ENCODE measurements around the gene AVP.

DNA sequence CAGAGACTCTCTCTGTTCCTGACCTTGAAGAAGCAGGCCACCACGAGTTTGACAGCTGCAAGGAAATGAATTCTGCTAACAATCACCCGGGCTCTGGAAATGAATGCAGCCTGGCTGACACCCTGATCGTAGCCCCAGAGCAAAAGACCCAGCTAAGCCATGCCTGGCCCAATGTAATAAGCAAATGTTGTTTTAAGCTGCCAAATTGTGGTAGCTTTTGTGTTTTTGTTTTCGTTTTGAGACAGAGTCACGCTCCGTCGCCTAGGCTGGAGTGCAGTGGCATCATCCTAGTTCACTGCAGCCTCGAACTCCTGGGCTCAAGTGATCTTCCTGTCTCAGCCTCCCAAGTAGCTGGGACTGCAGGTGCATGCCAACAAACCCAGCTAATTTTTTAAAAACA, 16.4 kb downstream of the AVP start:
- no peak for TF ChIP-seq SP1 (IDR thresholded peaks at IDR 0.05)
- no peak for TF ChIP-seq ARNT (IDR thresholded peaks at IDR 0.05)
- no peak for TF ChIP-seq TARDBP (IDR thresholded peaks at IDR 0.05)
- TF ChIP-seq BHLHE40 (IDR thresholded peaks at IDR 0.05; ENCODE audit: borderline replicate concordance), result no peak
- no peak for TF ChIP-seq FOXK2 (IDR thresholded peaks at IDR 0.05)
- TF ChIP-seq PKNOX1 (IDR thresholded peaks at IDR 0.05), result no peak
- no peak for TF ChIP-seq SUZ12 (IDR thresholded peaks at IDR 0.05)
- no peak for TF ChIP-seq HDGF (IDR thresholded peaks at IDR 0.05; ENCODE audit: borderline replicate concordance)
- TF ChIP-seq FOXM1 (IDR thresholded peaks at IDR 0.05; ENCODE audit: borderline replicate concordance), result no peak

All from HEK293T (cell line).